Medulla oblongata (tissue), 1 donor: Measurements from ENCODE around the gene MAP6.

Experiments
- DNase-seq: peaks from one replicate; pipeline ENCODE4 v3.0.0-alpha.2; 2015; ENCODE audit errors: extremely low spot score

MAP6 gene

DNA sequence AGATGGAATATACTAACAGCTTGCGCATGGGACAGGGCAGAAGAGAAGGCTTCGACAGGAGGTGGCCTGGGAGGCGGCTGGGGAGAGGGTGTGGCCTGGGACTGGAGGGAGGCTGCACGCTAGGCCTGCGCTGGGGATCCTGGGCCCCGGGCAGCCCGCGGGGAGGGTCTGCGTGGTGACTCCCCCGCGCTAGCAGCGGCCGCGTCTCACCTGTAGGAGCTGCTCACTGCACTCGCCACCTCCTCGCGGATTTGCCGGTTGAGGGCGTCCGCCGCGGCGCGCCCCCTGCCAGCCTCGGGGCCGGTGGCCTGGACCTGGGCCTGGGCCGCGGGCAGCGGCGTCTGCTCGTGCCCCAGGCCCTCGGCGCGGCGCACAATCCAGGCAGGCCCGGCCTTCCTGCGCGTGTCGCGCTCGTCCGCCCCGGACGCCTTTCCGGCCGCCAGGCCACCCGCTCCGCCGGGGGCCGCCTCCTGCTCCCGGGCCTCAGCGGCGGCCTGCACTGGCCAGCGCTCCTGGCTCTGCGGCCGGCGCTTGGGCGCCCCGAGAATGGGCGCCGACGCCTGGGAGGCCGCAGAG is 1.5 kb downstream of the MAP6 start:
- DNase-seq, result no peak

DNA sequence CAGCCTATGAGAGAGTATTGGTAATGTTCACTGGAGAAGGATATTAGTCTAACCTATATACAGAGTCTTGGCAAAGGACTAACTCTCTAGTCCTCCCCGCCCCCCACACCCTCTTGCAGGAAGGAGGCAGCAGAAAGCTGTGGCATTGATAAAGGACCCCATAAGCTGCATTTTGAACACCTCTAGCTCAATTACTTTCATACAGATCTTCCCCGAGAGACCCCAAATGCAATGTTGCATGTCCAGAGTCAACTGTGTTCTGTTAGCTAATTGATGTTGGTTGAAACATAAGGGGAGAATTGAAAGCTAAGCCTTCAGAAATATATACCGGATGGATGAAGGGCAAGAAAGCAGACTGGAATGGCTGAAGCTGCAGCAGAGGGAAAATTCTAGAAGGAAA is 2.8 kb downstream of the MAP6 start:
- no peak for DNase-seq

DNA sequence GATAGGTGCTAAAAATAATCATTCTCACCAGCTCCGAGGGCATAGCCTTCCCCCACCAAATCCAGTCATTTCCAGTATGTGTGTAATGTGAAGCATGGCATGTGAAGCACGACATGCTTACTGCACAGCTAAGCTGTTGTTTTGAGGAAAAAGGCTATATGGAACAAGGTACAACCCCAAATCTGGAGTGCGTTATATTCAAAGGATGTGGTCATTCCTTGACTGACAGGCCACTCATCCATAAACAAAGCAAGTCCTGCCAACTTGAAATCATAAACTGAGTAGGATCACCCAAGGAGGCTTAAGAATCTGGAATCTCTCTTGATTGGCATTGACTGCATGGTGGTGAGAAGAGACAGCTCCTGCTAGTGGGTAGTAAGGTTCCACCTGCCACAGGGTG is 3.7 kb downstream of the MAP6 start:
- no peak for DNase-seq

DNA sequence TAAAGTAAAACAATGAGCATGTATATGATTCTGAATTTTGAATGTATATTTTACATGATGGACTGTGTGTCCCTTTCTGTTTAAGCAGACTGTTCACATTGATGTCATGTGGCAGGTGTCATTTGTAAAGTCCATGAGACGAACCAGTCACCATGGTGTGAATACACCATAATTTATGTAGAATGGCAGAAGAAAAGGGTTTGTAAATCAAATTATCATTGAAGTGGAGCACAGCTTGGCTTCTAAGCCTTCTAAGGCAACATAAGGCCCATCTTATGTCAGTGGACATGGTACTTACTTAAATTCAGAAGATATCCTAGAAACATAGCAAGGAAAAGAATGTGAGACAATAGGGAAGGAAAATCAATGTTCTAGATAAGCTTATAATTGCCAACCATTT is 4.4 kb downstream of the MAP6 start:
- DNase-seq, result no peak

DNA sequence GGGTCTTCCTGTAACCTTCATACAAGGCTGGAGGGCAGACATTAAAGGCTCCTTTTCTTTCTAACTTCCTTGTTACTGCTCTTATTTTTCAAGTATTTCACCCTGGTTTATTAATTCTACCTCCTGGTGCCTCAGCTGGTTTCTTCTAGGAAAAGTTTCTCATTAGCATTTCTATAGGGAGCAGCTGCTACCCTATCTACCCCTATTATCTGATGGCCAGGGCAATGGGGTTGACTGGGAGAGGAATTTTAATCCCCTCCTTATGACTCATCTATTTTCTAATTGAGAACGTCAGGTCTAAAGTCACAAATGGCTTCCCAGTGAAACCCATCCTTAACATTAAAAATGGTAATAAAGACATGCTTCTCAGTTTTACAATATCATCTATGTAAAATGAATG is 5.0 kb downstream of the MAP6 start:
- DNase-seq, result no peak

DNA sequence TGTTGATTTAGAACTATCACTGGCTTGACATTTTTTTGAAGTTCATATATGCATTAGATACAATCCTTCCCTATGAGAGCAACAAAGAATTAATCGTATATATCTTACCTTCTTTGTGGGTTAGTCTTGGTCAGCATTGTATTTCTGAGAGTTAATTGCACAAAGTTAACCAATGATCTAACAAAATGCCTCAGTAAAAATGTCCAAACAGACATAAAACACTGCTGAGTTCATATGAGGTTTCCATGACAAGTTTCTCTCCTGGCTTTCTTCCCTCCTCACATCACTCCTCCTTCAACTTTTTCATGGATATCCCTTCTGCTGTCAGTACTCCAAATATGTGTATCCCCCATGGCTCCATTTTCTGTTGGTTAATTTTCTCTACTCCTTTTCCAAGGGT is 9.0 kb downstream of the MAP6 start:
- DNase-seq, result no peak

DNA sequence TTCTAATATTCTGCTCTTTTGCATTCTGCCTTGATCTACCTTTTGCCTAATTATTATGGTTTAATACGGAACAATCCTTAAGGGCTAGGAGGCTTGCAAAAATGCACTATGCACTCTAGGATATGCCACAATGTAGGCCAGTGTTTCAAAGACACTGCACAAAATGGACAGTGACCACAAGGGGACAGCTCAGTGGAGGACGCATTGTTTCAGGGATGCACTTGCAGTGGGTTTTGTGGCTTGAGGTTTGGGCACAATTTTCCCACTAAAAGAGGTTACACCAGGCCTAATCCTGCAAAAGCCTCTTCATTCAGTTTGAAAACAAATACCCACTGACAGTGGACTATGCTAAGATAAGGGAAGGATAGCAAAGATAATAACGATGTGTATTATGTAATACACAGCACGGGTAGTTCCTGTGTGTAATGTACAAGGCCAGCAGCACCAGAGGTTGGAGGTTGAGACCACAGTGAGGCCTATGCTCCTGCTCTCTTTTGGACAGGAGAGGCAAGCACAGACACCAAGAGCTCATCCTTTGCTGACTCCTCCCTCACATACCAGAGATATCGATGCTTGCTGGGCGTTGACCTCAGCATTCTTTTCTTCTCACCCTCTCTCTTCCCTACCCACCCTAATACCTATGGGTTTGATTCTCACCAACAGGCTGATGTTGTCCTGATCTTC is 12.7 kb downstream of the MAP6 start:
- no peak for DNase-seq

DNA sequence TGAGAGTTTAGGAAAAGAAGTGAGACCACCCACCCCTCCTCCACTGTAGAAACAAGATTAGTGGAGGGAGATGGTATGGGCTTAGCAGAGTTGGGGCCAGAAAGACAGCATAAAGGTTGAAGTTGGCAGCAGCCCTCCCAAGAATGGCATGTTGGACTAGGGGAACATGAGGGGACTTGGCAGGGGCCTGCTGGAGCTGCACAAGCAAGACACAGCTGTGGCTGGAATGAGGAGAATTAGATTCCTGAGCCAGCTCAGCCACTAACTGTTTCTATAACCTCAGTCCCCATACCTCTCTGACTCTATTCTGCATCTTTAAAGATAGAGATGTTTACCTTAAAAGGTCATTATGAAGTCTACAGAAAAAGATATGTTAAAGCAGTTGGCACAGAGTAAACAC is 13.2 kb downstream of the MAP6 start:
- no peak for DNase-seq

DNA sequence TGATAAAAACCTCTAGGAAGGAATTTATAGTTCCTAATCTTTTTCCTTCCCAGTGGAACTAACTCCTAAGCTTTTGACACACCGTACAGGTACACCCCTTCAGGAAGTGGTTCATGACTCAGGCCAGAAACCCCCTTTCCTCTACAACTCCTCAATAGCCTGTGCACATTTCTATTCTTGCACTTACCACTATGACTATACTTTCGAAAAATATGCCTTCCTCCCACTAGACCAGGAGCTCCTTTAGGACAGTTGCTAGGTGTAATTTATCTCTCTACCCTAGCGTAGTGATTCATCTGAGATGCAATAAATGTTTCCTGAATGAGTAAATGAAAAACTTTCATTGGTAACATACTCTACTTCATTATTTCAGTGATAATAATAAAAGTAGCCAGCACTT is 14.5 kb downstream of the MAP6 start:
- DNase-seq, result no peak

DNA sequence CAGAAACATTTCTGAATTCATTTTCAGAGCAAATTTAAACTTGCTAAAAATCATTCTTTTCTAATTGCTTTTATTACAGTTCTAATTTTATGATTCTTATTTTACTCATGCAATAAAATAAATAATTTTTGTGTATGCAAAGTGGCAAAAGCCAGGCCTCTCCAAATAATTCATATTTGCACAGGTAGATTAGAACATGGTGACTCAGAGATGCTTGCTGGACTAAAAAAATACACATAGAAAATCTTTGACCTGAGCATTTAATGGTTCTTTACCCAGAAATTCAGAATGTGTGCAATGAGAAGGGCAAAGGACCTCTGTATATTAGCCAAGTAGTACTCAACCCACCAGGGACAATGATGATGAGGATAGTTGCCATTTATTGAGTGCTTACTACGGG is 15.3 kb downstream of the MAP6 start:
- no peak for DNase-seq

DNA sequence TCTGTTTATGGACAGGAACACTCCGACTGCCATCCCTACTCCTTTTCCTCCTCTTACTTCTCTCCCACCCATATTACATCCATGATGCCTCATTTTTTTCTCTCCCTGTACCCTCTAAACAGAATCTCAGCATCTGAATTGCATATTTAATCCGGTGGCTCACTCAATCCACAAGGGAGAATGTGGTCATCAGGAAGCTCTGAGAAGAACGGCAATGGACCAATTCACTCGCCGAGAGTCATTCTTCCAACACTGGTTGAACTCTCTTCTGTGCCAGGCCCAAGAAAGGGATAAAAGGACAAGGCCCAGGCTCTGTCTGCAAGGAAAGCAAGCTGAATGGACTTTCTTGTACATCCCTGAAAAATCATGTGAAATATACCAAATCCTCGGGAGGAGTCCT is 15.9 kb downstream of the MAP6 start:
- no peak for DNase-seq

DNA sequence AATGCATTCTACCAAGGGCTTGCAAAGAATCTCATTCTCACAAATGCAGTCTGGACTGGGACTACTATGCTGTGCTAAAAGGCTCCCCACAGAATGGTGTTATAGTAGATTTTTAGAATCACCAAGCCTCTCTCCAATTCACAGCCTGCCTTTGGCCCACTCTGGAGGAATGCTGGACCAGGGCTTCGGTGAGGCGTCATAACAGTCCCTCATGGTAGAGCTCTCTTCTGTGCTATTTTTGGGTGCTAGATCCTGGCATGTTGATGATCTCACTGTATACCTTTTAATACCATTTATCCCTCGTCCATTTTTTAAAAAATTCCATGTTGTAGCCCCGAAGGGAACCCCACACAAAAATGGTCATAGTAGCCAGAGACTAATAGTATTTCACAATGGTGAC is 17.6 kb downstream of the MAP6 start:
- no peak for DNase-seq

DNA sequence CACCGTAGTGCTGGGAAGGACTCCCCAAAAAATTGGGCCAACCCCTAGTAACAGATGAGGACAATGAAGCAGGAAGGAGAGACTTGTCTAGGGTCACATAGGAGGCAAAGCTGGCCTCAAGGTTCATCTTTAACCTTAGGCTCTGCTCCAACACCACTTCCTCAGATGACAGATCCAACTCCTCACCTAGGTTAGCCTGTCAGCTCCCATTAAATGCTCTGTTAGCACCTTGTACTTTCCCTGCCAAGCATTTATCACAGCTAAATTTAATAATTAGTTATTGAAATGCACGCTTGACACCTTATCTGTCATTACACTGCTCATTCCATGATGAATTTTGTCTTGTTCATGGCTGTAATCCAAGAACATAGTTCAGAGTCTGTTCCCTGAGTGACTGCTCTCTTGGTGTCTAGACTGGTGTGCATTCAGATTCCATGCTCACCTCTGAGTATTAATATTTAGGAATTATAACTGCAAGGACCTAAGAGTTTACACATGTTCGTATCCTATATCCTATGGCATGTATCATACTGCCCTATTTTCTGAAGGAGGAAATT is 18.6 kb downstream of the MAP6 start:
- no peak for DNase-seq

DNA sequence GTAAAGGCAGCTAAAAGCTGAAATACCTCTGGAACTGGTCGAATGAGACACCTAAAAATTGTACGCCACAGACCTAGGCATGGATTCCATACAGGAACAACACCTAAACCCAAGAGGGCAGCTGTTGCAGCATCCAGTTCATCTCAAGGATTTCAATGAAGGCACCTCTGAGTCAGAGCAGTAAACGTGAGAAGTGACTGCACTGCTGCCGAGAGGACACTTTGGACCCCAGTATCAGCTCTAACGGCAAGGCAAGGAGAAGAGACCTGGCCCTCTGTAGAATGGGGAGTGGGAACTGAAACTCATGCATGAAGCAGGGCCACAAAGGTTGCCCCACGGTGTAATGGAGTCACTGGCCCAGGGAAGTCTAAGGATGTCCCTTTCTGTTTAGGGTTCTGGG is 23.9 kb downstream of the MAP6 start:
- DNase-seq, result no peak

DNA sequence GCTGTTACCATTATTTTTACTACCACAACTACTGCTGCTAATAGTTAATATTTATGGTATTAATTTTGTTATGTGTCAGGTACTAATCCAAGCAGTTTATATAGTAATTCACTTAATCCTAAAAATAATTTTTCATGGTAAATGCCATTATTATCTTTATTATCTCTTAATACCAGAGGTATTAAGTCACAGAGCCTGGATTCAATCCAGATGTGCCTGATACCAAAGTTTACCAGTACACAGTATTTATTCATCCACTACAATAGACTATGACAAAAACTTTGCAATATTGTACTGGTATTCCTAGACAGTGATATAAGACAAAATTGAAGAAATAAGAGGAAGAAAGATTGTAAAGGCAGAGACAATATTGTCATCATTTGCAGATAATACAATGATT is 24.5 kb downstream of the MAP6 start:
- no peak for DNase-seq

DNA sequence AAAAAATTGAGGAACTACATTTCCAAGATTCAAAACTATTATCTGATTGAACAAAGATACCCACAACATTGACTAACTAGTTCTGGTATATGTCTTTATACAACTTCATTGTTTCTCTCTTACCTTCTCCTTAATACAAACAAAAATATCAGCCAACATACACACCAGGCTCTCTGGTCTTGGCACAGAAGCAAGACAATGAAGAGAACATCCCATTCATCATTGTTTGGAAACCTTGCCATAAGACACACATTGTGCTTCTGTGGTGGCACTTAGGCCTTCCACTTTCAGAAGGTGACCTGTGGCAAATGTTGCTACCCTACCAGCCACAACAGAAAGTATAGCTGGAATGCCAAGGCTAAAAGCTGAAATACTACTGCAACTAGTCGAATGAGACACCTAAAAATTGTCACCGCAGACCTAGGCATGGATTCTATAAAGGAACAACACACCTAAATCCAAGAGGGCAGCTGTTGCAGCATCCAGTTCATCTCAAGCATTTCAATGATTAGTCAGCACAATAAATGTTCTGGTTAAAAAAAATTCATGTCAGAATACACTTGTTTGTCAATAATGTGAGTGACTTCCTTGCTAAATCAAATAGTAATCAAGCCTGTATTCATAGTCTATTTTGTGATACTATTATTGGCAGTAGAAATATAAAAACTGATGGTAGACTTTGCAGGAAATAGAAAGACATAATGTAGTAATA is 26.3 kb downstream of the MAP6 start:
- no peak for DNase-seq

DNA sequence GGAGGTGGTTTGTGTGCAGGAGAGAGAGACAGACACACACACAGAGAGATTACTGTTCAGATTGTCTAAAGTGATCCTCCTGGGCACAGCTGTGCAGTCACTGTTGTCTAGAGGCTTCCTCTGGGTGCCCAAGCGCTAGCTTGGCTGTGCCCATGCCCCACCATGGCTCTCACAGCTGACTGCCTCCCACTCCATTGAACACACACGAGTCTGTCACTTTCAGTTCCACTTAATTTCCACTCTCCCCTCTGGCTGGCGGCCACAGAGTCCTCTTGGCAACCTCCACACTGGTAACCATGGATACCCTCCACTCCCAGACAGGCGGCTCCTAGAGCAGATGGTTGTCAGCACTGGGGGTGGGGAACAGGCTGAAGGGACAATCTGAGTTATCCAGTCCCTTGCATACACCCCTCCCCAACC is 29.1 kb downstream of the MAP6 start:
- DNase-seq, result peak; percentile 96

DNA sequence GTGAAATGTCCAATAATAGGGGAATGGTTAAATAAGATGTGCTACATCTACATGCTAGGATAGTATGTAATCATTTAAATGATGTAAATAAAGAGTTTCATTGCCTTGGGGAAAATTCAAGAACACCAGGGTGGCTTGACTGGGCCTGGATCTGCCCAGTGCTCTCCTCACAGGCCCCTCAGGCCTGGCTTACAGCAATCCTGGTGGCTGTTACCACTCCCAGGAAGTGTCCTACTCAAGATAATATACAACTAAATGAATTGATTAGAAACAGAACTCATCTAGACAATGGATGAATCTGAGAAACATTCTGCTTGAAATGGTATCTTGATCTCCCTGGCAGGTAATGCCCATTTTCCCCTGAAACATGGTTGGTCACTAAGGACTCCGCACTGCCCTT is 30.8 kb downstream of the MAP6 start:
- no peak for DNase-seq

DNA sequence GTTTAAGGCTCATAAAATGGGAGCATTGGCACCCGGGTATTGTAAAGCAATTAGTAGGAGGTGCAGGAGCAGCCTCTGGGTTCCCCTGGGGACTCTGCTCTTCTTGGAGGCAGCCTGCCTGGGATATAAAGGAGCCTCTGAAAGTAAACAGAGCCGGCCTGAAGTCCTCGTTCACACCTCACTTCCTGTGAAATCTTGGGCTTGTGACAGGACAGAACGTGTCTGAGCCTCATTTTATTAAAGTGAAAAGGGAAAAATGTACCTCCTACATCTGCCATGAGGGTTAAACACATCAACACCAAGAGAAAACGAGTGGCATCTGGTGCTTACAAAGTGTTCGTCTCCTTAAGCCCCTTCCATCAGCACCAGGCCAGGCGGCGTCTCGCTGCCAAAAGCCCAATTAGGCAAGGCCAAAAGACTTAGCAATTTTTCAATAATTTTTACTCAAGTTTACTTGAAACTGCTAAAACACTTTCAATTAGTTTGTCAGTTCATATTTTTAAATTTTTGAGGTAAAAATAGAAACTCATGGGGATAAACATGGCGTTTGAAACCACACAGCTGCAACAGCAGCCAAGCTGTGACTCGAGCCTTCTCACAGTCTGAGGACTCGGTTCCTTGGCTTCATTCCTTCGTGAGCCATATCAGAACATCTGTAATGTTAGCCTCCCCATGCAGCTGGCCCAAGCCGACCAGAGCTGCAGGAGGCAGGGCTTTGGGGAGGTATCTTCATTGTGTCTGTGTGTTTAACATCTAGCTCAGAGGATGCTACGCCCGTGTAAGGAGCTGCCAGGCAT is 33.6 kb downstream of the MAP6 start:
- no peak for DNase-seq

DNA sequence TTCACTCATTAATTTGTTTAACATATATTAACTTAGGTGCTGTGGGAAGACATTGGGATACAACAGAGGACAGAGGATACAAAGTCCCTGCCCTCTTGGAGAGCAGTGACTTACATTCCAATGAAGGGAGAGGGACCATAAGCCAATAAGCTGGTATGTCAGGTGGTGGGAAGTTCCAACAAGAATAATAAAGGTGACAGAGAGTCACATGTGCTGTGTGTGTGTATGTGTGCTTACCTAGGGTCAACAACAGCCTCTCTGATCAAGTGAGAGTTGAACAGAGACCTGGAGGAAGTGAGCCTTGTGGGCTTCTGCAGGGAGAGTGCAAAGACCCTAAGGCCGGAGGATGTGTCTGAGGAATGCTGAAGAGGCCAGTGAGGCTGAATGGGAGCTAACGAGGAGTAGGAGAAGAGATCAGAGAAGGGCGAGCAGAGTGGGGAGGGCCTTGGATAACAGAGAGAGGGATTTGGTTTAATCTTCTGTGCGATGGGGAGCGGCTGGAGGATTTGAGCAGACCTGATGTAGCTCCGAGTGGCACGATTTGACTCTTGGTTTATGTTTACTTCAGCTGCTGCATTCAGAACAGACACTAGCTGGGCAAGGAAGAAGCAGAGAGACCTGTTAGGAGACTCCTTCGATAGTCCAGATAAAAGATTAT is 35.3 kb downstream of the MAP6 start:
- DNase-seq, result no peak

DNA sequence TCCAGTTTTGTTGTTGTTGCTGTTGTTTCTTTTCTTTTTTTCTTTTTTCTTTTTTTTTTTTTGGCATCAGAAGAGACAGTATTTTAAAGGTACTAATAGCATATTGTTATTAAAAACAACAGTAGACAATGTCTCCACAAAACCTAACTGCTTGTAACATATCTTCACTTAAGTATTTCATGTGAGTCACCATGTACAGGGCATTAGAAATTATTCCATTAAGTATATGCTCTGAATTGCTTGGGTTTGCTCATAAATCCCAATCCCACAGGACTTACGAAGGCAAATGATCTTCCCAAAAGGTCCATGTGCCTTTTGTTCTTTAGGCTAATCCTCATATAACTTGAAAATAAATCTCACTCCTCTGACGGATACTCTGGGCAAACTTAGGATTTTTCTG is 35.9 kb downstream of the MAP6 start:
- DNase-seq, result no peak

DNA sequence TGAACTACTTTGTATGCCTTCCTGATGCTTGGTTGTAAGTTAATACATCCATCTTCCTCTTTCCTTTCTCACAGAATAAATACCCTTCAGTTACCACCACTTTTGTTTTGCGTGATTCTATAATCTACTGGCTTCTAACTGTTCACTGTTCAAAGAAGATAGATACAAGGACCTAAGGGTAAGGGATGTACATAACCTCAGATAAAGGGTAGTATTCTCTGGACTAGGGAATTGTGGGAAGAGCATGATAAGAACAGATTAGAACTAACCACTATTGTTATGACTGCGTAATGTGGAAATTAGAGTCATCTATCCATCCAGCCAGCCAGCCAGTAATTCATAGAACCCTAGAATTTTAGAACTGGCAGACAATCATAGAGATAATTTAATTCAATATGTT is 36.4 kb downstream of the MAP6 start:
- DNase-seq, result no peak
